SK-N-SH (cell line): Measurements from ENCODE around the gene GSTA4. TPM values are rescaled to one million over a fixed set of nuclear protein-coding genes. Genes with fewer than 3 reads are reported as not detected.
A peak's percentile ranks its signal among the peaks of the same experiment; 100 is the strongest.

Experiments
- CTCF ChIA-PET: fragments of 300-600, 350-600 bp; formaldehyde crosslinking; extraction: SDS; loops from one replicate; lab custom pipeline; 2021; lab: Yijun Ruan, JAX
- POLR2A ChIA-PET: fragments of 350-600 bp; sonication (Branson Sonifier 250); formaldehyde crosslinking; extraction: SDS; loops from one replicate; lab custom pipeline; 2020; ENCODE audit warnings: antibody characterized with exemption, inconsistent platforms; lab: Yijun Ruan, JAX
- DNase-seq: peaks from one replicate; pipeline ENCODE4 v3.0.0; 2012
- H2AFZ ChIP-seq: fragments of 200-600 bp; sonication (generic); 2 replicates; pipeline ENCODE4 v1.8.1; 2016; ENCODE audit warnings: antibody characterized with exemption, mild to moderate bottlenecking, low read depth
- H3F3A ChIP-seq: fragments of 200-600 bp; sonication (generic); replicated peaks from 2 replicates; pipeline ENCODE3; 2016; ENCODE audit warnings: antibody characterized with exemption, mild to moderate bottlenecking; ENCODE audit not compliant: insufficient read depth
- H3K27ac ChIP-seq, 2 experiments: fragments of 200-500 bp in 1 of 2; fragments of 200-600 bp in 1 of 2; sonication (Bioruptor generic) in 1 of 2; sonication (generic), shearing (Covaris generic) in 1 of 2; 2 replicates each; pipeline versions ENCODE4 v1.5.1 to v1.6.1; 2014 to 2016; ENCODE audit warnings: low read depth in 2 of 2, inconsistent platforms in 1 of 2, low read length in 1 of 2, mild to moderate bottlenecking in 1 of 2, mixed read lengths in 1 of 2
- H3K27me3 ChIP-seq: fragments of 200-600 bp; sonication (generic), shearing (Covaris generic); 2 replicates; pipeline ENCODE4 v1.6.1; 2016; ENCODE audit warnings: mixed run types; ENCODE audit not compliant: insufficient read depth
- H3K36me3 ChIP-seq, 2 experiments: fragments of 200-500 bp in 1 of 2; fragments of 200-600 bp in 1 of 2; sonication (Bioruptor generic) in 1 of 2; sonication (generic) in 1 of 2; replicated peaks in 1 of 2; 2 replicates each; pipeline versions ENCODE3 to v1.5.1; 2014 to 2016; ENCODE audit warnings: low read length in 1 of 2, mild to moderate bottlenecking in 1 of 2; ENCODE audit not compliant: insufficient read depth in 2 of 2, control insufficient read depth in 1 of 2
- H3K4me1 ChIP-seq, 2 experiments: fragments of 200-500 bp in 1 of 2; fragments of 200-600 bp in 1 of 2; sonication (Bioruptor generic) in 1 of 2; sonication (generic), shearing (Covaris generic) in 1 of 2; 2 replicates each; pipeline versions ENCODE4 v1.5.1 to v1.6.1; 2014 to 2016; ENCODE audit warnings: low read depth in 1 of 2, low read length in 1 of 2, mixed run types in 1 of 2; ENCODE audit not compliant: insufficient read depth in 2 of 2, control insufficient read depth in 1 of 2
- H3K4me2 ChIP-seq: fragments of 200-600 bp; sonication (generic), shearing (Covaris generic); 2 replicates; pipeline ENCODE4 v1.6.1; 2017; ENCODE audit warnings: mixed run types
- H3K4me3 ChIP-seq, 2 experiments: fragments of 200-500 bp in 1 of 2; fragments of 200-600 bp in 1 of 2; sonication (Bioruptor generic) in 1 of 2; sonication (generic), shearing (Covaris generic) in 1 of 2; 2 replicates each; pipeline versions ENCODE4 v1.5.1 to v1.8.1; 2014 to 2016; ENCODE audit warnings: low read depth in 2 of 2, inconsistent platforms in 1 of 2, low read length in 1 of 2, mild to moderate bottlenecking in 1 of 2, mixed read lengths in 1 of 2, moderate library complexity in 1 of 2
- H3K79me2 ChIP-seq: fragments of 200-600 bp; sonication (generic); 2 replicates; pipeline ENCODE4 v1.8.1; 2017; ENCODE audit warnings: mild to moderate bottlenecking; ENCODE audit not compliant: insufficient read depth
- H3K9ac ChIP-seq: fragments of 200-600 bp; sonication (generic); 2 replicates; pipeline ENCODE4 v1.6.1; 2017; ENCODE audit warnings: mixed run types
- H3K9me2 ChIP-seq: fragments of 200-600 bp; sonication (generic); 2 replicates; pipeline ENCODE4 v1.6.1; 2017; ENCODE audit warnings: mixed run types
- H3K9me3 ChIP-seq: fragments of 200-600 bp; sonication (generic); 2 replicates; pipeline ENCODE4 v1.6.1; 2017; ENCODE audit warnings: mixed run types, mild to moderate bottlenecking, moderate library complexity
- H4K20me1 ChIP-seq: fragments of 200-600 bp; sonication (generic); 2 replicates; pipeline ENCODE4 v1.6.1; 2017; ENCODE audit warnings: mild to moderate bottlenecking, mixed run types; ENCODE audit not compliant: insufficient read depth
- FOXJ3 ChIP-seq: sonication (generic); formaldehyde crosslinking; IDR thresholded peaks from 2 replicates; pipeline ENCODE4 v1.5.1; 2020; ENCODE audit warnings: mild to moderate bottlenecking, missing genetic modification reagents
- FOXM1 ChIP-seq: IDR thresholded peaks from 2 replicates; pipeline ENCODE4 v1.4.0; 2012; ENCODE audit warnings: low read depth, mild to moderate bottlenecking
- GATA2 ChIP-seq: sonication (generic); formaldehyde crosslinking; IDR thresholded peaks from 2 replicates; pipeline ENCODE4 v1.5.0; 2020; ENCODE audit warnings: mild to moderate bottlenecking, missing genetic modification reagents
- RFX5 ChIP-seq: IDR thresholded peaks from 2 replicates; pipeline ENCODE4 v1.6.1; 2012; ENCODE audit warnings: mild to moderate bottlenecking, improper control_type of control experiment, low read length
- TEAD4 ChIP-seq: IDR thresholded peaks from 2 replicates; pipeline ENCODE4 v1.4.0; 2012; ENCODE audit warnings: mild to moderate bottlenecking, borderline replicate concordance; ENCODE audit not compliant: insufficient read depth
- USF1 ChIP-seq: IDR thresholded peaks from 2 replicates; pipeline ENCODE4 v1.4.0; 2012; ENCODE audit warnings: low read depth, borderline replicate concordance
- YY1 ChIP-seq: IDR thresholded peaks from 2 replicates; pipeline ENCODE4 v1.4.0; 2012; ENCODE audit warnings: low read depth, mild to moderate bottlenecking
- ZBTB33 ChIP-seq: IDR thresholded peaks from 2 replicates; pipeline ENCODE4 v1.4.0; 2012; ENCODE audit warnings: low read depth, borderline replicate concordance
- WGBS: methylation state at CpG from one replicate; pipeline ENCODE4 v1.1.6; 2017; ENCODE audit warnings: low lambda C conversion rate; 5-methylcytosine and 5-hydroxymethylcytosine counted together
- polyA plus RNA-seq, 3 experiments: library from polyadenylated mRNA; depleted of rRNA; stranded (reverse); fragments of >200 nt; gene quantifications; 2 replicates each; pipeline ENCODE4 v1.2.3, GENCODE V29; 2012

Gene GSTA4
- polyA plus RNA-seq, 1 of the 3 experiments (the other 2 are of a cell fraction) = 28.3 TPM

- Histone ChIP-seq H3K4me1 (peaks cover 0 to 4% of the 10 kb centered on the region in 2 experiments; a peak in 2 of 4 replicates), H3F3A (no peaks in the 10 kb centered on the region), H3K4me3 (no peak overlapping the region), H2AFZ (no peak overlapping the region), H4K20me1 (no peaks in the 10 kb centered on the region), H3K4me2 (no peak overlapping the region), H3K27me3 (no peaks in the 10 kb centered on the region), H3K9me3 (no peaks in the 10 kb centered on the region), H3K9me2 (no peaks in the 10 kb centered on the region), H3K9ac (no peak overlapping the region), H3K79me2 (no peaks in the 10 kb centered on the region), H3K36me3 (peaks cover 12 to 40% of the 10 kb centered on the region in 2 experiments), H3K27ac (no peak overlapping the region)
- no peak for DNase-seq
- WGBS = 88% methylated on average over 1 of the region's 1 CpG
- CTCF ChIA-PET = interaction anchor here (1.0 to 2.5 kb wide), 2 partner anchors 11 to 26 kb away, joined by 3 to 9 read pairs; no protein-coding TSS in a partner anchor
- POLR2A ChIA-PET = no interaction called here
- TF ChIP-seq ZBTB33 = no peak
- no peak for TF ChIP-seq TEAD4
- no peak for TF ChIP-seq RFX5
Measured at GRCh38 chr6:53023323-53023722, 28.2 kb upstream of the GSTA4 start.

GRCh38 chr6:53020005-53020744 lies 25.1 kb upstream of the GSTA4 start:
- no peak overlapping the region for H3K4me3 ChIP-seq
- H3K27ac ChIP-seq = peak overlapping the region in 1 of 2 experiments; percentile 22; a peak in 2 of 4 replicates
- H3K9me3 ChIP-seq = no peaks in the 10 kb centered on the region
- H3K27me3 ChIP-seq = no peaks in the 10 kb centered on the region
- H3F3A ChIP-seq = no peaks in the 10 kb centered on the region
- no peaks in the 10 kb centered on the region for H3K79me2 ChIP-seq
- TF ChIP-seq FOXJ3 (no peak), FOXM1 (no peak), TEAD4 (no peak), USF1 (no peak), YY1 (no peak), GATA2 (CRISPR knock-in tag) (peak; percentile 22; the same call in 1 of the 2 replicates)
- ChIA-PET CTCF (interaction anchor here (0.9 kb wide), 1 partner anchor 24 kb away, joined by 3 read pairs; no protein-coding TSS in a partner anchor), POLR2A (no interaction called here)
- WGBS = 79% methylated on average over 3 of the region's 3 CpGs
- H3K4me2 ChIP-seq = no peak overlapping the region
- no peak overlapping the region for H2AFZ ChIP-seq
- H3K9ac ChIP-seq = no peak overlapping the region
- DNase-seq = peak; percentile 40
- no peaks in the 10 kb centered on the region for H3K9me2 ChIP-seq
- no peaks in the 10 kb centered on the region for H4K20me1 ChIP-seq
- H3K4me1 ChIP-seq = no peaks in the 10 kb centered on the region; a peak in 1 of 4 replicates
- H3K36me3 ChIP-seq = peaks cover 37 to 39% of the 10 kb centered on the region in 2 experiments
